Loucy (cell line): ENCODE data around the gene ANKRD33.

Experiments used
- H2AFZ ChIP-seq: fragments of 200-600 bp; sonication (generic); 2 replicates; pipeline ENCODE4 v1.6.0; 2016; ENCODE audit warnings: antibody characterized with exemption, mild to moderate bottlenecking, low read length, moderate library complexity
- H3F3A ChIP-seq: fragments of 200-600 bp; 2 replicates; pipeline ENCODE4 v1.6.0; 2016; ENCODE audit warnings: antibody characterized with exemption, low read depth, mild to moderate bottlenecking
- H3K27me3 ChIP-seq: fragments of 200-600 bp; sonication (generic); 2 replicates; pipeline ENCODE4 v1.6.1; 2014; ENCODE audit warnings: low read length, mild to moderate bottlenecking; ENCODE audit not compliant: insufficient read depth, poor library complexity, severe bottlenecking
- H3K36me3 ChIP-seq: fragments of 200-600 bp; sonication (generic); 2 replicates; pipeline ENCODE4 v1.6.1; 2016; ENCODE audit warnings: low read length; ENCODE audit not compliant: insufficient read depth
- H3K4me1 ChIP-seq: fragments of 200-600 bp; sonication (generic); 2 replicates; pipeline ENCODE4 v1.5.1; 2014; ENCODE audit warnings: low read length, mild to moderate bottlenecking; ENCODE audit not compliant: insufficient read depth, poor library complexity, severe bottlenecking
- H3K4me2 ChIP-seq: fragments of 200-600 bp; sonication (generic); 2 replicates; pipeline ENCODE4 v1.6.0; 2014; ENCODE audit warnings: antibody characterized with exemption, low read length, low read depth, mild to moderate bottlenecking; ENCODE audit not compliant: poor library complexity, severe bottlenecking
- H3K4me3 ChIP-seq: fragments of 200-600 bp; sonication (generic); 2 replicates; pipeline ENCODE4 v1.5.1; 2014; ENCODE audit warnings: low read length, mild to moderate bottlenecking, mixed read lengths; ENCODE audit not compliant: poor library complexity, severe bottlenecking
- H3K79me2 ChIP-seq: fragments of 200-600 bp; sonication (generic); 2 replicates; pipeline ENCODE4 v1.6.1; 2014; ENCODE audit warnings: low read length; ENCODE audit not compliant: insufficient read depth
- H3K9ac ChIP-seq: fragments of 200-600 bp; sonication (generic); 2 replicates; pipeline ENCODE4 v1.6.0; 2014; ENCODE audit warnings: mild to moderate bottlenecking, low read depth, low read length, moderate library complexity; ENCODE audit not compliant: poor library complexity, severe bottlenecking
- H3K9me2 ChIP-seq: fragments of 200-600 bp; sonication (generic); replicated peaks from 2 replicates; pipeline ENCODE4 v1.6.1; 2016; ENCODE audit warnings: low read depth, low read length, mixed read lengths
- H3K9me3 ChIP-seq: fragments of 200-600 bp; sonication (generic); 2 replicates; pipeline ENCODE4 v1.6.1; 2014; ENCODE audit warnings: mild to moderate bottlenecking, antibody characterized with exemption, low read length, low read depth; ENCODE audit not compliant: insufficient read depth
- H4K20me1 ChIP-seq: fragments of 200-600 bp; sonication (generic); 2 replicates; pipeline ENCODE4 v1.6.0; 2014; ENCODE audit warnings: antibody characterized with exemption, low read length, mild to moderate bottlenecking; ENCODE audit not compliant: insufficient read depth, poor library complexity, severe bottlenecking
- CTCF ChIP-seq: fragments of 200-600 bp; sonication (generic); conservative IDR thresholded peaks from 2 replicates; pipeline ENCODE4 v1.5.1; 2014; ENCODE audit warnings: mild to moderate bottlenecking, antibody characterized with exemption, low read length
- EZH2phosphoT487 ChIP-seq: fragments of 200-600 bp; IDR thresholded peaks from 2 replicates; pipeline ENCODE4 v1.6.1; 2018; ENCODE audit warnings: antibody characterized with exemption, mild to moderate bottlenecking, moderate library complexity, borderline replicate concordance

Gene ANKRD33

GRCh38 chr12:51893786-51894185 is 5.9 kb downstream of the ANKRD33 start:
- Histone ChIP-seq H3K36me3 (no peaks in the 10 kb centered on the region), H3K4me3 (no peak overlapping the region), H3K79me2 (no peaks in the 10 kb centered on the region), H3K4me2 (no peak overlapping the region), H3K9me2 (no peaks in the 10 kb centered on the region), H3K4me1 (no peaks in the 10 kb centered on the region), H2AFZ (no peak overlapping the region), H3K27me3 (no peaks in the 10 kb centered on the region), H3K9me3 (no peaks in the 10 kb centered on the region), H4K20me1 (no peaks in the 10 kb centered on the region), H3K9ac (no peak overlapping the region), H3F3A (no peaks in the 10 kb centered on the region)
- no peak for TF ChIP-seq EZH2phosphoT487
- TF ChIP-seq CTCF: no peak

- Histone ChIP-seq H2AFZ (peak overlapping the region; percentile 60; the same call in 1 of the 2 replicates), H3K4me3 (no peak overlapping the region), H3K4me2 (no peak overlapping the region), H3K9ac (no peak overlapping the region), H3K36me3 (no peaks in the 10 kb centered on the region), H3F3A (no peaks in the 10 kb centered on the region), H3K9me2 (no peaks in the 10 kb centered on the region), H3K9me3 (no peaks in the 10 kb centered on the region), H3K4me1 (no peaks in the 10 kb centered on the region), H4K20me1 (no peaks in the 10 kb centered on the region), H3K27me3 (no peaks in the 10 kb centered on the region), H3K79me2 (no peaks in the 10 kb centered on the region)
- no peak for TF ChIP-seq CTCF
- TF ChIP-seq EZH2phosphoT487: no peak
Measured at GRCh38 chr12:51895378-51896135, 7.7 kb downstream of the ANKRD33 start.

GRCh38 chr12:51896236-51896635 is 8.3 kb downstream of the ANKRD33 start:
- H3K4me1 ChIP-seq: peaks cover 4% of the 10 kb centered on the region
- TF ChIP-seq EZH2phosphoT487: no peak
- TF ChIP-seq CTCF: no peak

More at GRCh38 chr12:51896236-51896635, 8.3 kb downstream of the ANKRD33 start:
- Histone ChIP-seq H3K27me3 (no peaks in the 10 kb centered on the region), H3K9ac (no peak overlapping the region), H3F3A (no peaks in the 10 kb centered on the region), H3K4me3 (no peak overlapping the region), H2AFZ (no peak overlapping the region), H3K9me2 (no peaks in the 10 kb centered on the region), H3K79me2 (no peaks in the 10 kb centered on the region), H4K20me1 (no peaks in the 10 kb centered on the region), H3K9me3 (no peaks in the 10 kb centered on the region), H3K36me3 (no peaks in the 10 kb centered on the region), H3K4me2 (no peak overlapping the region)
